Breast epithelium (tissue), 4 donors: ENCODE measurements around the gene KPNA4. TPM values are rescaled to one million over a fixed set of nuclear protein-coding genes. Genes with fewer than 3 reads are reported as not detected.

Experiments
- DNase-seq, 2 donors: peaks; one replicate each; pipeline ENCODE4 v3.0.0-alpha.2; 2019; ENCODE audit warnings: low spot score in 2 of 2
- H3K27ac ChIP-seq, 2 donors: fragments of 200-600 bp; sonication (generic) in 1 of 2; one replicate each; pipeline ENCODE4 v1.5.1; 2016 to 2019; ENCODE audit warnings: mild to moderate bottlenecking in 1 of 2
- H3K27me3 ChIP-seq, 2 donors: fragments of 200-600 bp; sonication (generic) in 1 of 2; one replicate each; pipeline versions ENCODE4 v1.5.1 to v1.6.0; 2017 to 2019; ENCODE audit warnings: control low read depth in 1 of 2, mild to moderate bottlenecking in 1 of 2
- H3K36me3 ChIP-seq: fragments of 200-600 bp; one replicate; pipeline ENCODE4 v1.5.1; 2019
- H3K4me1 ChIP-seq, 2 donors: fragments of 200-600 bp; sonication (generic); one replicate each; pipeline ENCODE4 v1.5.1; 2016 to 2019; ENCODE audit warnings: control low read depth in 1 of 2
- H3K4me3 ChIP-seq, 3 donors: fragments of 200-600 bp; sonication (generic); 1 replicate in 2 of 3; 2 replicates in 1 of 3; pipeline ENCODE4 v1.5.1; 2016 to 2019; ENCODE audit warnings: mild to moderate bottlenecking in 3 of 3, moderate library complexity in 2 of 3
- H3K9me3 ChIP-seq, 2 donors: fragments of 200-600 bp; sonication (generic) in 1 of 2; one replicate each; pipeline ENCODE4 v1.5.1; 2016 to 2019; ENCODE audit warnings: control low read depth in 1 of 2
- CTCF ChIP-seq, 3 donors: fragments of 450-650 bp; IDR thresholded peaks; one replicate each; pipeline ENCODE4 v1.5.1; 2016 to 2017; ENCODE audit warnings: antibody characterized with exemption in 3 of 3, mild to moderate bottlenecking in 3 of 3, moderate library complexity in 3 of 3
- POLR2A ChIP-seq: fragments of 450-650 bp; IDR thresholded peaks from one replicate; pipeline ENCODE4 v1.6.1; 2016; ENCODE audit warnings: antibody characterized with exemption, mild to moderate bottlenecking, moderate library complexity
- POLR2AphosphoS5 ChIP-seq, 3 donors: sonication (generic); formaldehyde crosslinking; IDR thresholded peaks; one replicate each; pipeline ENCODE4 v1.6.1; 2017; ENCODE audit warnings: antibody characterized with exemption in 3 of 3
- intact Hi-C: fragments of 100-400 bp; cut with DNase I; formaldehyde crosslinking; loops from one replicate; pipeline ENCODE4 v1.15.1; 2023; ENCODE audit warnings: low total_unique reads
- total RNA-seq, 3 donors: library from RNA; depleted of rRNA; stranded (reverse); fragments of >200 nt; gene quantifications; one replicate each; pipeline ENCODE4 v1.1.0, GENCODE V29; 2016

KPNA4 gene
- total RNA-seq, 3 donors from 2014 or later, result 25.2 to 39.2 (median 35.6) TPM

- intact Hi-C loops, result no loop called here
These were observed 87.6 kb downstream of the KPNA4 start for GRCh38 chr3:160477750-160478149.

GRCh38 chr3:160475884-160476283 lies 89.5 kb downstream of the KPNA4 start:
- Histone ChIP-seq H3K4me1 (no peaks in the 10 kb centered on the region), H3K9me3 (peaks cover 3 to 5% of the 10 kb centered on the region in 2 donors), H3K36me3 (no peaks in the 10 kb centered on the region), H3K27ac (no peak overlapping the region), H3K27me3 (no peaks in the 10 kb centered on the region), H3K4me3 (no peak overlapping the region)
- no peak for DNase-seq
- TF ChIP-seq POLR2AphosphoS5 (IDR thresholded peaks at IDR 0.05) (no peak), CTCF (IDR thresholded peaks at IDR 0.05) (no peak), POLR2A (no peak)
- intact Hi-C loops, result no loop called here

More at GRCh38 chr3:160477750-160478149, 87.6 kb downstream of the KPNA4 start:
- H3K36me3 ChIP-seq, result no peaks in the 10 kb centered on the region
- H3K4me1 ChIP-seq, result no peaks in the 10 kb centered on the region
- H3K4me3 ChIP-seq, result no peak overlapping the region
- TF ChIP-seq CTCF (IDR thresholded peaks at IDR 0.05) (no peak), POLR2A (no peak), POLR2AphosphoS5 (IDR thresholded peaks at IDR 0.05) (no peak)
- no peak overlapping the region for H3K27ac ChIP-seq
- no peaks in the 10 kb centered on the region for H3K27me3 ChIP-seq
- H3K9me3 ChIP-seq, result no peaks in the 10 kb centered on the region
- DNase-seq, result no peak

- H3K27ac ChIP-seq, result no peak overlapping the region
- no peaks in the 10 kb centered on the region for H3K36me3 ChIP-seq
- intact Hi-C loops, result no loop called here
- no peak for DNase-seq
- no peaks in the 10 kb centered on the region for H3K27me3 ChIP-seq
- TF ChIP-seq POLR2AphosphoS5 (IDR thresholded peaks at IDR 0.05) (no peak), POLR2A (no peak), CTCF (IDR thresholded peaks at IDR 0.05) (no peak)
- no peaks in the 10 kb centered on the region for H3K4me1 ChIP-seq
- H3K9me3 ChIP-seq, result peaks cover 11 to 13% of the 10 kb centered on the region in 2 donors
- no peak overlapping the region for H3K4me3 ChIP-seq
These were observed 90.2 kb downstream of the KPNA4 start for GRCh38 chr3:160475153-160475552.

- no peaks in the 10 kb centered on the region for H3K27me3 ChIP-seq
- H3K4me1 ChIP-seq, result no peaks in the 10 kb centered on the region
- intact Hi-C loops, result no loop called here
- H3K36me3 ChIP-seq, result no peaks in the 10 kb centered on the region
- no peak overlapping the region for H3K4me3 ChIP-seq
- no peak overlapping the region for H3K27ac ChIP-seq
- peaks cover 12 to 20% of the 10 kb centered on the region in 2 donors for H3K9me3 ChIP-seq
- no peak for DNase-seq
- TF ChIP-seq CTCF (IDR thresholded peaks at IDR 0.05), result no peak
- no peak for TF ChIP-seq POLR2AphosphoS5 (IDR thresholded peaks at IDR 0.05)
- no peak for TF ChIP-seq POLR2A
These were observed 90.9 kb downstream of the KPNA4 start for GRCh38 chr3:160474416-160474838.

GRCh38 chr3:160473978-160474377 lies 91.4 kb downstream of the KPNA4 start:
- no peak overlapping the region for H3K4me3 ChIP-seq
- H3K27me3 ChIP-seq, result no peaks in the 10 kb centered on the region
- TF ChIP-seq POLR2AphosphoS5 (IDR thresholded peaks at IDR 0.05), result no peak
- no peak for TF ChIP-seq POLR2A
- TF ChIP-seq CTCF (IDR thresholded peaks at IDR 0.05), result no peak
- no peak overlapping the region for H3K27ac ChIP-seq
- no peaks in the 10 kb centered on the region for H3K36me3 ChIP-seq
- DNase-seq, result no peak
- H3K4me1 ChIP-seq, result no peaks in the 10 kb centered on the region
- intact Hi-C loops, result no loop called here
- peaks cover 12 to 20% of the 10 kb centered on the region in 2 donors for H3K9me3 ChIP-seq
